Measurements from ENCODE around the gene ARSG. TPM values are rescaled to one million over a fixed set of nuclear protein-coding genes. Genes with fewer than 3 reads are reported as not detected.

Gene ARSG
- total RNA-seq, 1 experiment from 2014 or later: 6.1 TPM

- Mint-ChIP-seq H3K27ac (ENCODE audit: unreplicated experiment) (no peak overlapping the region), H3K27me3 (ENCODE audit: insufficient read depth, unreplicated experiment) (no peaks in the 10 kb centered on the region), H3K9me3 (ENCODE audit: unreplicated experiment) (no peaks in the 10 kb centered on the region), H3K36me3 (ENCODE audit: insufficient read depth, unreplicated experiment) (peaks cover 9% of the 10 kb centered on the region), H3K4me3 (ENCODE audit: unreplicated experiment) (no peak overlapping the region), H3K4me1 (ENCODE audit: low read depth, unreplicated experiment) (peaks cover 14% of the 10 kb centered on the region)
- TF ChIP-seq, protein P1, sequence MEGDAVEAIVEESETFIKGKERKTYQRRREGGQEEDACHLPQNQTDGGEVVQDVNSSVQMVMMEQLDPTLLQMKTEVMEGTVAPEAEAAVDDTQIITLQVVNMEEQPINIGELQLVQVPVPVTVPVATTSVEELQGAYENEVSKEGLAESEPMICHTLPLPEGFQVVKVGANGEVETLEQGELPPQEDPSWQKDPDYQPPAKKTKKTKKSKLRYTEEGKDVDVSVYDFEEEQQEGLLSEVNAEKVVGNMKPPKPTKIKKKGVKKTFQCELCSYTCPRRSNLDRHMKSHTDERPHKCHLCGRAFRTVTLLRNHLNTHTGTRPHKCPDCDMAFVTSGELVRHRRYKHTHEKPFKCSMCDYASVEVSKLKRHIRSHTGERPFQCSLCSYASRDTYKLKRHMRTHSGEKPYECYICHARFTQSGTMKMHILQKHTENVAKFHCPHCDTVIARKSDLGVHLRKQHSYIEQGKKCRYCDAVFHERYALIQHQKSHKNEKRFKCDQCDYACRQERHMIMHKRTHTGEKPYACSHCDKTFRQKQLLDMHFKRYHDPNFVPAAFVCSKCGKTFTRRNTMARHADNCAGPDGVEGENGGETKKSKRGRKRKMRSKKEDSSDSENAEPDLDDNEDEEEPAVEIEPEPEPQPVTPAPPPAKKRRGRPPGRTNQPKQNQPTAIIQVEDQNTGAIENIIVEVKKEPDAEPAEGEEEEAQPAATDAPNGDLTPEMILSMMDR (IDR thresholded peaks at IDR 0.05; ENCODE audit: insufficient read depth in 1 of 2, low read depth in 1 of 2, low read length in 1 of 2, severe bottlenecking in 1 of 2, unreplicated experiment in 1 of 2): peak; percentile 93 to 94
- no peak overlapping the region for H3K4me3 ChIP-seq (ENCODE audit: low read depth, low read length)
- ChIA-PET CTCF (interaction anchor here (0.6 to 2.1 kb wide), 11 partner anchors 8 to 1221 kb away, joined by 3 to 12 read pairs (median 3); partner anchors contain the start of genes SLC16A6 and WIPI1), POLR2A (interaction anchor here (0.6 kb wide), 1 partner anchor 171 kb away, joined by 3 read pairs; no protein-coding TSS in a partner anchor)
- H3K9me3 ChIP-seq: no peaks in the 10 kb centered on the region
- H3K4me1 ChIP-seq: peaks cover 12% of the 10 kb centered on the region
- intact Hi-C loops (cut with micrococcal nuclease; ENCODE audit: unreplicated experiment): loop anchor here (1.0 to 5.0 kb wide), 7 partner anchors 21 to 264 kb away; partner anchors contain the start of genes AMZ2 and WIPI1
- no TSS peak for BruUV-seq (replicated peaks)
- H3K27me3 ChIP-seq (replicated peaks; ENCODE audit: control insufficient read depth, insufficient read depth, low read length): no peaks in the 10 kb centered on the region
- peak; percentile 76 to 83 for DNase-seq
- no peaks in the 10 kb centered on the region for H3K36me3 ChIP-seq (ENCODE audit: control insufficient read depth, insufficient read depth, low read length)
These were observed 144.9 kb downstream of the ARSG start for GRCh38 chr17:68435876-68436842.

- Mint-ChIP-seq H3K4me3 (ENCODE audit: unreplicated experiment) (no peak overlapping the region), H3K9me3 (ENCODE audit: unreplicated experiment) (no peaks in the 10 kb centered on the region), H3K27ac (ENCODE audit: unreplicated experiment) (no peak overlapping the region), H3K36me3 (ENCODE audit: insufficient read depth, unreplicated experiment) (peaks cover 14% of the 10 kb centered on the region), H3K27me3 (ENCODE audit: insufficient read depth, unreplicated experiment) (no peaks in the 10 kb centered on the region), H3K4me1 (ENCODE audit: low read depth, unreplicated experiment) (peaks cover 22% of the 10 kb centered on the region)
- H3K4me1 ChIP-seq: peaks cover 22% of the 10 kb centered on the region
- ChIA-PET CTCF (interaction anchor here (0.5 to 0.6 kb wide), 3 partner anchors 18 to 554 kb away, joined by 3 to 5 read pairs (median 3); no protein-coding TSS in a partner anchor), POLR2A (interaction anchor here (0.7 to 1.2 kb wide), 2 partner anchors 19 to 1199 kb away, joined by 6 to 8 read pairs; partner anchors contain the start of gene WIPI1)
- no peaks in the 10 kb centered on the region for H3K36me3 ChIP-seq (ENCODE audit: control insufficient read depth, insufficient read depth, low read length)
- intact Hi-C loops (cut with micrococcal nuclease; ENCODE audit: unreplicated experiment): loop anchor here (2.0 to 5.0 kb wide), 2 partner anchors 19 to 191 kb away; partner anchors contain the start of genes AMZ2 and WIPI1
- TF ChIP-seq, protein P1 (IDR thresholded peaks at IDR 0.05; ENCODE audit: insufficient read depth in 1 of 2, low read depth in 1 of 2, low read length in 1 of 2, severe bottlenecking in 1 of 2, unreplicated experiment in 1 of 2): no peak
- H3K9me3 ChIP-seq: no peaks in the 10 kb centered on the region
- BruUV-seq (replicated peaks): no TSS peak
- no peak for DNase-seq
- H3K4me3 ChIP-seq (ENCODE audit: low read depth, low read length): no peak overlapping the region
- no peaks in the 10 kb centered on the region for H3K27me3 ChIP-seq (replicated peaks; ENCODE audit: control insufficient read depth, insufficient read depth, low read length)
These were observed 146.9 kb downstream of the ARSG start for GRCh38 chr17:68437979-68438822.

Data from Caco-2 (cell line).